Measurements from ENCODE around the gene APLP2.

The APLP2 gene

GRCh38 chr11:130068546-130068985 is 1.1 kb upstream of the APLP2 start:
- DNase-seq (ENCODE audit: low spot score): no peak
- no peak for TF ChIP-seq CTCF (IDR thresholded peaks at IDR 0.05)
- H3K4me3 ChIP-seq: peak overlapping the region; percentile 95
- H3K27ac ChIP-seq: peak overlapping the region; percentile 87 to 94

- Histone ChIP-seq H3K4me3 (peak overlapping the region; percentile 95), H3K27ac (peak overlapping the region; percentile 87 to 94)
- no peak for TF ChIP-seq CTCF (IDR thresholded peaks at IDR 0.05)
- peak; percentile 92 for DNase-seq (ENCODE audit: low spot score)
These were observed 572 bp upstream of the APLP2 start for GRCh38 chr11:130068986-130069658.

- TF ChIP-seq CTCF (IDR thresholded peaks at IDR 0.05): no peak
- H3K4me3 ChIP-seq: peak overlapping the region; percentile 95
- peak overlapping the region; percentile 91 to 94 for H3K27ac ChIP-seq
- peak; percentile 75 for DNase-seq (ENCODE audit: low spot score)
These were observed 583 bp downstream of the APLP2 start for GRCh38 chr11:130070109-130070845.

GRCh38 chr11:130070846-130071200 is 1.1 kb downstream of the APLP2 start:
- TF ChIP-seq CTCF (IDR thresholded peaks at IDR 0.05): no peak
- Histone ChIP-seq H3K27ac (peak overlapping the region; percentile 91 to 94), H3K4me3 (peak overlapping the region; percentile 95)
- DNase-seq (ENCODE audit: low spot score): no peak

GRCh38 chr11:130071211-130071712 is 1.6 kb downstream of the APLP2 start:
- no peak for DNase-seq (ENCODE audit: low spot score)
- peak overlapping the region; percentile 95 for H3K4me3 ChIP-seq
- no peak for TF ChIP-seq CTCF (IDR thresholded peaks at IDR 0.05)
- peak overlapping the region; percentile 91 to 94 for H3K27ac ChIP-seq

GRCh38 chr11:130074736-130075135 is 5.0 kb downstream of the APLP2 start:
- no peak for DNase-seq (ENCODE audit: low spot score)
- TF ChIP-seq CTCF (IDR thresholded peaks at IDR 0.05): no peak
- H3K27ac ChIP-seq: no peak overlapping the region
- no peak overlapping the region for H3K4me3 ChIP-seq
